Raji (cell line): ENCODE data around the gene CREG2.

ENCODE experiments used
- POLR2A ChIP-seq: IDR thresholded peaks from 2 replicates; pipeline ENCODE4 v1.6.1; 2011; ENCODE audit warnings: low read depth, low read length, control low read depth; ENCODE audit not compliant: insufficient read depth

Gene CREG2

GRCh38 chr2:101396316-101396717, 9.0 kb upstream of the CREG2 start:
- no peak for TF ChIP-seq POLR2A

- no peak for TF ChIP-seq POLR2A
These were observed 8.4 kb upstream of the CREG2 start for GRCh38 chr2:101395545-101396315.

GRCh38 chr2:101388232-101388631, 929 bp upstream of the CREG2 start:
- no peak for TF ChIP-seq POLR2A

GRCh38 chr2:101386599-101387150, 628 bp downstream of the CREG2 start:
- TF ChIP-seq POLR2A, result no peak

- TF ChIP-seq POLR2A, result no peak
These were observed 4.2 kb downstream of the CREG2 start for GRCh38 chr2:101383016-101383541.

- TF ChIP-seq POLR2A, result no peak
These were observed 4.9 kb downstream of the CREG2 start for GRCh38 chr2:101382442-101382841.

GRCh38 chr2:101380376-101380775, 6.9 kb downstream of the CREG2 start:
- no peak for TF ChIP-seq POLR2A

- TF ChIP-seq POLR2A, result no peak
These were observed 8.2 kb downstream of the CREG2 start for GRCh38 chr2:101379091-101379490.

- no peak for TF ChIP-seq POLR2A
These were observed 11.7 kb downstream of the CREG2 start for GRCh38 chr2:101375653-101376052.

GRCh38 chr2:101374821-101375561, 12.3 kb downstream of the CREG2 start:
- no peak for TF ChIP-seq POLR2A

- no peak for TF ChIP-seq POLR2A
These were observed 14.5 kb downstream of the CREG2 start for GRCh38 chr2:101372792-101373191.

- no peak for TF ChIP-seq POLR2A
These were observed 15.7 kb downstream of the CREG2 start for GRCh38 chr2:101371636-101372035.

GRCh38 chr2:101369100-101369499, 18.2 kb downstream of the CREG2 start:
- no peak for TF ChIP-seq POLR2A

GRCh38 chr2:101368376-101368775, 18.9 kb downstream of the CREG2 start:
- no peak for TF ChIP-seq POLR2A

GRCh38 chr2:101367508-101367907, 19.8 kb downstream of the CREG2 start:
- no peak for TF ChIP-seq POLR2A

GRCh38 chr2:101364878-101365277, 22.4 kb downstream of the CREG2 start:
- no peak for TF ChIP-seq POLR2A
